22Rv1 (cell line): ENCODE results near the gene VEGFA.

Source experiments
- H3K27ac ChIP-seq: fragments of 450-650 bp; 2 replicates; pipeline ENCODE4 v1.5.1; 2017
- ZFX ChIP-seq: fragments of 450-650 bp; IDR thresholded peaks from 2 replicates; pipeline ENCODE4 v1.6.1; 2017; ENCODE audit warnings: antibody characterized with exemption, borderline replicate concordance
- TF ChIP-seq, protein P1 (sequence below): fragments of 450-650 bp; IDR thresholded peaks from 2 replicates; pipeline ENCODE4 v1.5.1; 2017; ENCODE audit warnings: mild to moderate bottlenecking

Gene VEGFA

DNA sequence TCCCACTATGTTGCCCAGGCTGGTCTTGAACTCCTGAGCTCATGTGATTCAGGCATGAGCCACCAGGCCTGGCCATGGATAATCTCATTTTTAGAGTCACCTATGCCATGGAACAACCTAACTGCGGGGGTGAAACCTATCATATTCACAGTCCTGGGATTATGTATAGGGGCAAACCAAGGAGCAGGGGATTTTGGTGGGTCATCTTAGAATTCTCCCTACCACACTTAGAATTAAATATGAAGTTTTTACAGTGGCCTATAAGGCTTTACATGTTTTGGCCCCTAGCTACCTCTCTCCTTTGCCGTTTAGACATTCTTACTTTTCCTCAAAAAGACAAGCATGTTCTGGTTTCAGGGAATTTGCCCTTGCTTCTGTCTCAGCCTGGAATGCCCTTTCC is 20.6 kb upstream of the VEGFA start:
- TF ChIP-seq, protein P1, sequence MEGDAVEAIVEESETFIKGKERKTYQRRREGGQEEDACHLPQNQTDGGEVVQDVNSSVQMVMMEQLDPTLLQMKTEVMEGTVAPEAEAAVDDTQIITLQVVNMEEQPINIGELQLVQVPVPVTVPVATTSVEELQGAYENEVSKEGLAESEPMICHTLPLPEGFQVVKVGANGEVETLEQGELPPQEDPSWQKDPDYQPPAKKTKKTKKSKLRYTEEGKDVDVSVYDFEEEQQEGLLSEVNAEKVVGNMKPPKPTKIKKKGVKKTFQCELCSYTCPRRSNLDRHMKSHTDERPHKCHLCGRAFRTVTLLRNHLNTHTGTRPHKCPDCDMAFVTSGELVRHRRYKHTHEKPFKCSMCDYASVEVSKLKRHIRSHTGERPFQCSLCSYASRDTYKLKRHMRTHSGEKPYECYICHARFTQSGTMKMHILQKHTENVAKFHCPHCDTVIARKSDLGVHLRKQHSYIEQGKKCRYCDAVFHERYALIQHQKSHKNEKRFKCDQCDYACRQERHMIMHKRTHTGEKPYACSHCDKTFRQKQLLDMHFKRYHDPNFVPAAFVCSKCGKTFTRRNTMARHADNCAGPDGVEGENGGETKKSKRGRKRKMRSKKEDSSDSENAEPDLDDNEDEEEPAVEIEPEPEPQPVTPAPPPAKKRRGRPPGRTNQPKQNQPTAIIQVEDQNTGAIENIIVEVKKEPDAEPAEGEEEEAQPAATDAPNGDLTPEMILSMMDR, result no peak
- TF ChIP-seq ZFX, result no peak
- no peak overlapping the region for H3K27ac ChIP-seq

DNA sequence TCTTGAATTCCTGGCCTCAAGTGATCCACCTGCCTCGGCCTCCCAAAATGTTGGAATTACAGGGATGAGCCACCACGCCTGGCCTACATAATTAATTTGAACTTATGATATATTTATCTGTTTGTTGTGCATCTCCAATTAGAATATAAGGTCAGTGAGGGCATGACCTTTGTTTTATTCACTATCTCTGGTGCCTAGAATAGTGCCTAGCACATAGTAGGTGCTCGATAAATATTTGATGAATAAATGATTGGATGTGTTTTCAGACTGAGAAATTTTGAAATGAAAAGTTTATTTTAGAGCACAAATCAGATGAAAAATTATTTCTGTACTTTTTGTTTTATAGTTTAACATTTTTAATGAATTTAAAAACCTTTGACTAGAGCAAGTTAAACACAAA is 19.4 kb upstream of the VEGFA start:
- no peak overlapping the region for H3K27ac ChIP-seq
- no peak for TF ChIP-seq ZFX
- TF ChIP-seq, protein P1, result no peak

DNA sequence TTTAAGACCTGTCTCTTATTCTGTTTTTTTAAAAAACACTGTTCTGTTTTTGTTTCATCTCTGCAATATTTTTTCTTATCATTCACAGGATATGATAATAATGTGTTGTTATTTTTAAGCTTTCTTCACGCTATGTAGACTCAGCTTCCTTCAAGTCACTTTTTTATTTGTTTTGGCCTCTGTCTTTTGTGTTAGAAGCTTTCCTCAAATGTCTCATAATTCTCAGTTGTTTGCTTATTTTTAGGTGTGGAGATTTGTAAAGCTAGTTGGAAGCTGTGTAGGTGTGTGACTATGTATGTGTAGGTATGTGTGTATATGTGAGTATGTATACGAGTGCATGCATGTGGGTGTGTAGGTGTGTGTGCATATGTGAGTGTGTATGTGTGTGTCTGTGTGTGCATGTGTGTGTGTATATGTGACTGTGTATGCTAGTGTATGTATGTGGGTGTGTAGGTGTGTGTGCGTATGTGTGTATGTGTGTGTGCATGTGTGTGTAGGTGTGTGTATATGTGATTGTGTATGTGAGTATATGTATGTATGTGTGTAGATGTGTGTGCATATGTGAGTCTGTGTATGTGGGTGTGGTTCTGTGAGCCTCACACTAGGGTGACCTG is 16.3 kb upstream of the VEGFA start:
- no peak overlapping the region for H3K27ac ChIP-seq
- no peak for TF ChIP-seq ZFX
- TF ChIP-seq, protein P1, result no peak

DNA sequence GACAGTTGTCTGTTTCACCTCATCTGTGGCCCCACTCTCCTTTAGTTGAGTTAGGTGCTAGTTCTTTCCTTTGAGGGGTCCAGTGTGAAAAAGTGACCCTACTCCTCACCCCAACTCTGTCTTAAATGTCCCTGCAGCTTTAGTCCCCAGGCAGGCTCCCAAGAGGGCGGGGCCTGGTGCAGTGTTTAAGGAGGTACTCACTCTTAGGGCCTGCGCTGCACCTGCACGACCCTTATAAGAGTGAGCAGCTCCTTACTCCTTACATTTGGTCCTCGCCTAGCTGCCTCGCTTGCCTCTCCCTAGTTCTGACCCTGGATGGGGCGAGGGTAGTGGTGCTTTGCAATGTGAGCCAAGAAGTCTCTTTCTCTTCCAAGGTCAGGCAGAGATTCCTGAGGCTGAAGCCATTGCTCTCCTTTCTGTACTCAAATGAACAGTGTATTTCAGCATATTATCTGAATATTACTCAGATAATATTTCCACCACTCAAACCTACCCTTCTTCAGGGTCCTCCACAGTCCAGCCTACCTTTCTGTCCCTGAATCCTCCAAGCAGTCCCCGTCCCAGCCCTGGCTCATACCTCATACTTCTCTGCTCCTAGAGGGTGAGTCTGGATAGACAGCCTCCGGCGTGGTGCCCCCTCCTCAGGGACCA is 11.9 kb upstream of the VEGFA start:
- TF ChIP-seq, protein P1, result no peak
- TF ChIP-seq ZFX, result no peak
- H3K27ac ChIP-seq, result no peak overlapping the region

DNA sequence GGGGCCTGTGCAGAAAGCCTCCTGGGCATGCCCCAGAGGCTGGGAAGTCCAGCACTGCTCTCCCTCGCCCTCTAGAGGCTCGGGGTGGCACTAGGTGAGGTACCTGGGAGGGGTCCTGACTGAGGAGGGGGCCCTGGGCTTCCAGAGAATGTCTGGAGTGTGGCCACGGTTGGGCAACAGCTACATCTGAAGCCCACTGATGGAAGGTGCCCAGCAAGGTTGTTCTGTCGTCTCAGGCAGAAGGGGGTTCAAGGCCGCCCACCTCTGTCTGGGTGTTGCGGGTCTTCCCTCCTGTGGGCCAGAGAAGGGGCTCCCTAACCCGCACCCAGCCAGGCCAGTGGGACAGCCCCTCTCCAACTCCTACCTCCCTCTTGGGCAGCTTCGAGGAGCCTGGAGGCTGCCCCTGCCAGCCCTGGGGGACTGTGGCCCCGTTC is 11.4 kb upstream of the VEGFA start:
- H3K27ac ChIP-seq, result no peak overlapping the region

DNA sequence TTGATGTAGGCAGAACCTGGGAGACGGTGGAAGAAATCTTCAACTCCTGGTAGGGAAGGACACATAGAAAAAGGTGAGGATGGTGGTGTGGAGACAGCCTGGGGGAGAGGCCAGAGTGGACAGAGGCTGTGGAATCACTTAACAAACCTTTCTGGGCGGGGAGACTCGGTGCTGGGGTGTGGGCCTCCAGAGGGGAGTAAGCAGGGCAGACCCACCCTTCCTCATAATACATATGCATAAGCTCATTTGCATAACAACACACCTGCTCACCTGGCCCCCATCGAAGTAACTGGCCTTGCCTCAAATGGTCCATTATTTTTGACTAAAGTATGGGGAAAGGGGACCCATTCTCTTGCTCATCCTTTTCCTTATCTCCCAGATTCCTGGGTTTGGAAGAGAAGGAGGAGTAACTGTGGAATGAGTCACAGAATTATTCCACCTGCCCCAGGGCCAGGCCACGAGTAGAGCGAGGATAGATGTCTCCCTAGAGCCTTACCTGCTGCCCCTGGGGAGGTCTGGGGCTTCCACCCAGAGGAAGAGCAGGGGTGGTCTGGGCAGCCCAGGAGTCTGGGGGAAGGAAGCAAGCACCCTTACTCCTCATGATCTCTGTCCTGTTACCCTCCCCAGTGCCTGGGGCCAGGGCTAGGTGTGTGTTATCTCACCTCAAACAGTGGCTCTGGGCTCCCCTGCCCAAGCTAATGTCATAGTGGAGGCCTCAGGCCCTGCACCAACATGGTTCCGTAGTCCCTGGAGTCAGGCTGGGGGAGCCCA is 10.7 kb upstream of the VEGFA start:
- TF ChIP-seq ZFX, result no peak
- TF ChIP-seq, protein P1, result no peak
- H3K27ac ChIP-seq, result no peak overlapping the region

More for the DNA sequence above, 11.4 kb upstream of the VEGFA start:
- TF ChIP-seq, protein P1, result peak; percentile 88
- TF ChIP-seq ZFX, result no peak

DNA sequence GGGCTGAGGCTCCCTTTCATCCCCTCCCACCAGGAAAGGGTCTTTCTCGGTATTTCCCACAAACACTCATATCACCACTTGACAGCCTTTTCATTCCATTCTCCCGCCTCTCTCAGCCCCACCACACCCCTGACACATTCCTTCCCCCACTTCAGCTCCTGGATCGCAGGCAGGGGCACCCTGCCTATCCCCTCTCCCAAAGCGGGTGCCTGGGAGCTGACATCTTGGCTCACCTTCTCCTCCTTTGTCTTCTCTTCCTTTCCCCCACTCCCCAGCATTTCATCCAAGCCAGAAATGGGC is 10.2 kb upstream of the VEGFA start:
- H3K27ac ChIP-seq, result no peak overlapping the region
- TF ChIP-seq, protein P1, result no peak
- TF ChIP-seq ZFX, result no peak
